ENCODE measurements around the gene GPR31. TPM values are rescaled to one million over a fixed set of nuclear protein-coding genes. Genes with fewer than 3 reads are reported as not detected.

Gene GPR31
- total RNA-seq, 2 donors from 2014 or later: not detected

DNA sequence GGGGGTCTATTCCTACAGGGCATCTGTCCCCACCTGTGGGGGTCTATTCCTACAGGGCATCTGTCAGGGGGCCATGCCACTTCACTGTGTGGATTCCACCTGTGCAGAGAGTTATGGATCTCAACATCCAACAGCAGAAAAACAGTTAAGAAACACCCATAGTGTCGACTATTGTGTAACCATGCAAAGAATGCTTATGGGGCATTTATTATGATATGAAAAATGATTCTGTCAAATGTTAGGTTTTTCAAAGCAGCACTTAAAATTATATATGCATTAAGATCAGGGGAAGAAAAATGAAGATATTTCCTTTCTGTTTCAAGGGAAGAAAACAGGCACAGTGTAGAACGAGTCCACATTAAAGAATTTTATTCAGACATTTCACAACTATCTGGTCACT, 2.9 kb downstream of the GPR31 start:
- H3K27me3 Mint-ChIP-seq (ENCODE audit: insufficient read depth): peaks cover 1% of the 10 kb centered on the region
- Histone ChIP-seq H3K36me3 (ENCODE audit: control insufficient read depth, insufficient read depth, low read length) (no peaks in the 10 kb centered on the region), H3K4me1 (ENCODE audit: control insufficient read depth, insufficient read depth, low read length) (no peaks in the 10 kb centered on the region), H3K4me3 (ENCODE audit: low read length) (no peak overlapping the region), H3K27ac (ENCODE audit: low read depth, low read length) (no peak overlapping the region), H3K27me3 (ENCODE audit: control insufficient read depth, insufficient read depth, low read length, poor library complexity, severe bottlenecking) (no peaks in the 10 kb centered on the region), H3K9ac (ENCODE audit: extremely low read depth, low read length, poor library complexity, severe bottlenecking) (no peak overlapping the region), H3K9me3 (ENCODE audit: control insufficient read depth, low read length) (peaks cover 5% of the 10 kb centered on the region)
- 94 to 100% methylated on average over 2 of the region's 2 CpGs for WGBS, 2 experiments (ENCODE audit: insufficient coverage in 1 of 2, insufficient read length in 1 of 2)
- H3K4me1 Mint-ChIP-seq: peaks cover 6% of the 10 kb centered on the region
- no peak for DNase-seq
- TF ChIP-seq, protein P1, sequence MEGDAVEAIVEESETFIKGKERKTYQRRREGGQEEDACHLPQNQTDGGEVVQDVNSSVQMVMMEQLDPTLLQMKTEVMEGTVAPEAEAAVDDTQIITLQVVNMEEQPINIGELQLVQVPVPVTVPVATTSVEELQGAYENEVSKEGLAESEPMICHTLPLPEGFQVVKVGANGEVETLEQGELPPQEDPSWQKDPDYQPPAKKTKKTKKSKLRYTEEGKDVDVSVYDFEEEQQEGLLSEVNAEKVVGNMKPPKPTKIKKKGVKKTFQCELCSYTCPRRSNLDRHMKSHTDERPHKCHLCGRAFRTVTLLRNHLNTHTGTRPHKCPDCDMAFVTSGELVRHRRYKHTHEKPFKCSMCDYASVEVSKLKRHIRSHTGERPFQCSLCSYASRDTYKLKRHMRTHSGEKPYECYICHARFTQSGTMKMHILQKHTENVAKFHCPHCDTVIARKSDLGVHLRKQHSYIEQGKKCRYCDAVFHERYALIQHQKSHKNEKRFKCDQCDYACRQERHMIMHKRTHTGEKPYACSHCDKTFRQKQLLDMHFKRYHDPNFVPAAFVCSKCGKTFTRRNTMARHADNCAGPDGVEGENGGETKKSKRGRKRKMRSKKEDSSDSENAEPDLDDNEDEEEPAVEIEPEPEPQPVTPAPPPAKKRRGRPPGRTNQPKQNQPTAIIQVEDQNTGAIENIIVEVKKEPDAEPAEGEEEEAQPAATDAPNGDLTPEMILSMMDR (conservative IDR thresholded peaks at IDR 0.05): no peak
- no peak overlapping the region for H3K4me3 Mint-ChIP-seq
- H3K27ac Mint-ChIP-seq: no peak overlapping the region
- H3K36me3 Mint-ChIP-seq (ENCODE audit: low read depth): no peaks in the 10 kb centered on the region
- no peaks in the 10 kb centered on the region for H3K9me3 Mint-ChIP-seq

DNA sequence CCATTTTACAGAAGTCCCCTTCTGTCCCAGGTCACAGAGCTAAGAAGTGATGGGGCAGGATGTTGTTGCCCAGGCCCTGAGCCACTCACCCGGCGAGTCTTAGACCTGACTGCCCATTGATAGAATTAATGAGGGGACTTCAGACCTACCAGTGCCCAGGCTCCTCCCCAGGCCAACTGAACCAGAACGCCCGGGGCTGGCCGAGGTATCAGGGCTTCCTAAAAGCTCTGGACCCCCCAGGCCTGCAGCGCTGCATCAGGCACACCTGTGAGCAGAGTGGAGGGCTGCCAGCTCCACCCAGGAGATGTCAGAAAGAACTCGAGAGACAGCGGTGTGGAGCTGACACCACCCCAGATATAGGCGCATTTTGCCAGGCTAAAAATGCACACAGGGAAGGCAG, 3.5 kb downstream of the GPR31 start:
- Mint-ChIP-seq H3K27ac (no peak overlapping the region), H3K4me1 (peaks cover 6% of the 10 kb centered on the region), H3K27me3 (ENCODE audit: insufficient read depth) (peaks cover 5% of the 10 kb centered on the region), H3K36me3 (ENCODE audit: low read depth) (no peaks in the 10 kb centered on the region), H3K9me3 (no peaks in the 10 kb centered on the region), H3K4me3 (no peak overlapping the region)
- no peak for DNase-seq
- no peak overlapping the region for H3K9ac ChIP-seq (ENCODE audit: extremely low read depth, low read length, poor library complexity, severe bottlenecking)
- H3K36me3 ChIP-seq (ENCODE audit: control insufficient read depth, insufficient read depth, low read length): no peaks in the 10 kb centered on the region
- H3K27me3 ChIP-seq (ENCODE audit: control insufficient read depth, insufficient read depth, low read length, poor library complexity, severe bottlenecking): no peaks in the 10 kb centered on the region
- peaks cover 5% of the 10 kb centered on the region for H3K9me3 ChIP-seq (ENCODE audit: control insufficient read depth, low read length)
- 91% methylated on average over 5 to 9 of the region's 9 CpGs for whole genome bisulfite sequencing, 2 experiments (ENCODE audit: insufficient coverage in 1 of 2, insufficient read length in 1 of 2)
- no peak overlapping the region for H3K4me3 ChIP-seq (ENCODE audit: low read length)
- no peaks in the 10 kb centered on the region for H3K4me1 ChIP-seq (ENCODE audit: control insufficient read depth, insufficient read depth, low read length)
- TF ChIP-seq, protein P1 (conservative IDR thresholded peaks at IDR 0.05): no peak
- H3K27ac ChIP-seq (ENCODE audit: low read depth, low read length): no peak overlapping the region

DNA sequence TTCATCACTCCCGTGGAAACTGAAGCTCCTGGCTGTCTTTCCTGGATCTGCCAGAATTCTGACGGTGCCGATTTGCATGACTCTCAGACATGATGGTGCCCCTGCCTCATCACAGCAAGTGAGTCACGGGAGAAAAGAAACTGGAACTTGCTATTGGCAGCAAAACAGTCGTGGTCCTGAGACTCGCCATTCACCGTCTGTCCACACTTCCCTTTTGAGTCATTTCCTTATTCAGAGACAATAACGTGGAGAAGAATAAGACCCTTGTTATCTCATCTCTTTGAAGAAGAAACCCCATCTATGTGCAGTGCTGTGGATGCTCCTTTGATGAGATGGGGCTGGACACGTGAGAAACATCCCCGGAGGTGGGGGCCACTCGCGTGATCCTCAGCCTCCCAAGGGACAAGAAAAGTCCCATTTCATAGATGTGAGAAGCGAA, 4.2 kb downstream of the GPR31 start:
- TF ChIP-seq, protein P1 (conservative IDR thresholded peaks at IDR 0.05): no peak
- H3K36me3 Mint-ChIP-seq (ENCODE audit: low read depth): no peaks in the 10 kb centered on the region
- peaks cover 8% of the 10 kb centered on the region for H3K27me3 Mint-ChIP-seq (ENCODE audit: insufficient read depth)
- WGBS, 2 experiments (ENCODE audit: insufficient coverage in 1 of 2, insufficient read length in 1 of 2): 70 to 86% methylated on average over 11 to 13 of the region's 13 CpGs
- no peak overlapping the region for H3K4me3 ChIP-seq (ENCODE audit: low read length)
- peaks cover 5% of the 10 kb centered on the region for H3K9me3 ChIP-seq (ENCODE audit: control insufficient read depth, low read length)
- no peaks in the 10 kb centered on the region for H3K36me3 ChIP-seq (ENCODE audit: control insufficient read depth, insufficient read depth, low read length)
- no peaks in the 10 kb centered on the region for H3K4me1 ChIP-seq (ENCODE audit: control insufficient read depth, insufficient read depth, low read length)
- no peak overlapping the region for H3K4me3 Mint-ChIP-seq
- H3K4me1 Mint-ChIP-seq: peaks cover 6% of the 10 kb centered on the region
- H3K27me3 ChIP-seq (ENCODE audit: control insufficient read depth, insufficient read depth, low read length, poor library complexity, severe bottlenecking): no peaks in the 10 kb centered on the region
- H3K27ac Mint-ChIP-seq: no peak overlapping the region
- H3K9ac ChIP-seq (ENCODE audit: extremely low read depth, low read length, poor library complexity, severe bottlenecking): no peak overlapping the region
- no peak for DNase-seq
- H3K27ac ChIP-seq (ENCODE audit: low read depth, low read length): no peak overlapping the region
- H3K9me3 Mint-ChIP-seq: no peaks in the 10 kb centered on the region

Data from endodermal cell (in vitro differentiated cells).